GM18951 (cell line): ENCODE measurements around the gene CDH5.

ENCODE experiments used
- POLR2A ChIP-seq: IDR thresholded peaks from 4 replicates; pipeline ENCODE4 v1.6.1; 2011; ENCODE audit warnings: mild to moderate bottlenecking; ENCODE audit not compliant: insufficient read length, insufficient read depth; ENCODE audit errors: extremely low read depth
- in situ Hi-C: fragments of 300-500 bp; cut with MboI; formaldehyde crosslinking; loops from one replicate; pipeline ENCODE4 v1.12.0; 2022; ENCODE audit warnings: low sequenced_read_pairs, mixed read lengths, inconsistent platforms; ENCODE audit not compliant: unreplicated experiment

Gene CDH5

DNA sequence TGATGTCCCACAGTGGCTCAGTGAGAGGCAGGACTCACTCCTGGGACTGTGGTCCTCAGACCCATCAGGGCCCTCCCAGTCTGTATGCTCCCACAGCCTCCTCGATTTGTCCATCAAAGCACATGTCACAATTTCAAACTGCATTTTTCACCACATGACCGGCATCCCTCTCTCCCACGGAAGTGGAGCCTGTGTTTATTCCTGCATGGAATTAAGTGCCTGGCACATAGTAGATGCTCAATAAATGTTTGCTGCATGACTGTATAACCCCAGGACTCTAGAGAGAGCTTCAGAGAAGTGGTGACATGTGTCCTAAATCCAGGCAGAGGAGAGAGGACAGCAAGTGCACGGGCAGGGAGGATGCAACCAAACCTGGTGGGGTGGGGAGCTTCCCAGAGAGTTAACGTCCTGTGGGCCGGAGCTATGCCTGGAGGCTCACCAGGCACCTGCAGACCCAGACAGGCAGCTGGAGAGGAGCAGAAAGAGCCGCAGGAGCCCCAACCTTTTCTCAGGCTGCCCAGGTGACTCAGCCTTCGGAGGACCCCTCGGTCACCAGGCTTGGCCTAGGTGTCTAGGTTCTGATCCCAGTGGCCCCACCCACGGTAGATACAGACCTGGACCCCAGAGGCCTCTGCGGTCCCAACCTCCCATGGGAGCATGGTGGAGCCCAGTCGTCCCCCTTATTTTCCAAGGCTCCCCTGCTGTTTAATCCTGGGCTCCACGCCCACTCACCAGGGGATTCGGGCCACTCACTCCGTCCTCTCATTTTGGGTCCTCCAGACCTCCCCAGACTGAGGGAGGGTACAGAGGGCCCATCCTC lies 5.8 kb downstream of the CDH5 start:
- in situ Hi-C loops, result no loop called here
- no peak for TF ChIP-seq POLR2A

- in situ Hi-C loops, result no loop called here
Measured at GRCh38 chr16:66372898-66373155, 6.3 kb downstream of the CDH5 start.

DNA sequence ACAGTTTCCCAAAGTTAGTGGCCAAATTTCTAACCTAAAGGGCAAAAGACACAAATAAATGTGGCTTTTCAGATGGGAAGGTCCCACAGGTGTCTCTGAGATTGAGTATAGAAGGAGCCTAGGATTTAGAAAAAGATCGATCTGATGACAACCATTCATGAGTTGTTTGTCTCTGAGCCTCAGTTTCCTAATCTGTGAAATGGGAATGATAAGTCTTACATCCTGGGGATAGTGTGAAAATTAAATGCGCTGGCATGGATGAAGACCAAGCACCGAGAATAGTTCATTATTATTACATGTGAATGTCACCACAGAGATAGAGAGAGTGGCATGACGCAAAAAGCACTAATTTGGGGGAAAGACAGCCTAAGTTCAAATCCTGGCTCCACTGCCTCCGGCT lies 7.2 kb downstream of the CDH5 start:
- in situ Hi-C loops, result no loop called here
- TF ChIP-seq POLR2A, result no peak

More at GRCh38 chr16:66372898-66373155, 6.3 kb downstream of the CDH5 start:
- TF ChIP-seq POLR2A, result no peak

DNA sequence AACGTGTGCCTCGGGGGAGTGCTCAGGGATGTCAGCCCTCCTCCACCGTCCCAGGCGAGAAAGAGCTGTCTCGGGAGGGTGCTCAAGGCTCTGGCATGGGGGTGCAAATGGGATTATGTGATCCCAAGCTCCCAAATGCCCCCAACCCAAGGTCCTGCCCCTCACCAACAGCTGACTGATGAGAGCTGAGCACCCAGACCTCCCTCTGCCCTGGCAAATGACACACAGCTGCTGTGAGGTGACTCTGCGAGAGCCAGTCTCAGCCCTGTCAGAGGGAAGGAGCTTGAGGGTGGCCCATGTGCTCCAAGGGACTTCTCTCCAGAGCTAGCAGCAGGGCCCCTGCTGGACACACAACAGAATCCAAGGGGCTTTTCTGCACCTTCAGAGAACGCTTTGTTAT lies 7.7 kb downstream of the CDH5 start:
- in situ Hi-C loops, result no loop called here
- no peak for TF ChIP-seq POLR2A

DNA sequence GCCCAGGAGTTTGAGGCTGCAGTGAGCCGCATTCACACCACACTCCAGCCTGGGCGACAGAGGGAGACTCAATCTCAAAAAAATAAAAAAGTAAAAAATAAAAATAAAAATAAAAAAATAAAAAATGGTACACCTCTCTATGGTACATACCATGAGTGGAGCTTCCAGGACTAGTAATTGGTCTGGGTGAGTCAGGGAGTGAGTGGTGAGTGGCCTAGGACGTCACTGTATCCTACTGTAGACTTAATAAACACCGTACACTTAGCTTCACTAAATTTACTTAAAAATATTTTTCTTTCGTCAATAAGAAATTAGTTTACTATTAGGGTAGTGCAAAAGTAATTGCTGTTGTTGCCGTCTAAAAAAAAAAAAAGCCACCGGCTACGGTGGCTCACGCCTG lies 9.0 kb downstream of the CDH5 start:
- in situ Hi-C loops, result no loop called here
- TF ChIP-seq POLR2A, result no peak

DNA sequence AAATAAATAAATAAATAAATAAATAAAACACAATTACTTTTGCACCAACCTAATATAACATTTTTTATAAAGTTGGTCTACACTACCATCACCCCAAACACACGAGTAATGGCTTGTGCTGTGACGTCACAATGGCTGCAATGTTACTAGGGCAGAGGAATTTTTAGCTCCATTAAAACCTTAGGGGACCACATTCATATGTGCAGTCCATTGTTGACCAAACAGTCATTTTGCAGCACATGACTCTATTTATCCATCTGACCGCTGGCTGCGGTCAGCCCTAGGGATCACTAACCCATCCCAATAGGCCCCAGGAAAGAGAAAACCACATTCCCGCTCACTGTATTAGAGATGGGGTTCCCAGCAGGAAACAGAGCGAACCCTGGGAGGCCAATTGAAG lies 9.6 kb downstream of the CDH5 start:
- in situ Hi-C loops, result no loop called here
- no peak for TF ChIP-seq POLR2A

- TF ChIP-seq POLR2A, result no peak
- in situ Hi-C loops, result no loop called here
Measured at GRCh38 chr16:66376577-66377305, 10.2 kb downstream of the CDH5 start.

DNA sequence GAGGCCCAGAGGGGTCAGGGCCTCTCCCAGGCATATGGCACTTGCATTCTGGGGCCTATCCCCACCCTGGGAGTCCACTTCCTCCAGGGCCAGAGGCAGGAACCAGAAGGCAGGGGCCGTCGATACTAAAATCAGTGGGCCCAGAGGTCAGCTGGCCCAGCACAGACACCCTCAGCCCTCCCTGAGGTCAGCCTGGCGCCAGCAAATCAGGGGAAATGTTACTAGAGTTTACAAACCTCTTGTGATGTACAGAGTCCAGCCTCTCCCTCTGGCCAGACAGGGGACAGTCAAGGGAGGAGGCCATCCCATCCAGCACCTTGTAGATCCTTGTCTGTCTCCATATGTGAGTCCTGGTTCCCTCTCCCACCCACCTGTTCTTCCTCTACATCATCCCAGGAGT lies 10.8 kb downstream of the CDH5 start:
- in situ Hi-C loops, result no loop called here
- no peak for TF ChIP-seq POLR2A

DNA sequence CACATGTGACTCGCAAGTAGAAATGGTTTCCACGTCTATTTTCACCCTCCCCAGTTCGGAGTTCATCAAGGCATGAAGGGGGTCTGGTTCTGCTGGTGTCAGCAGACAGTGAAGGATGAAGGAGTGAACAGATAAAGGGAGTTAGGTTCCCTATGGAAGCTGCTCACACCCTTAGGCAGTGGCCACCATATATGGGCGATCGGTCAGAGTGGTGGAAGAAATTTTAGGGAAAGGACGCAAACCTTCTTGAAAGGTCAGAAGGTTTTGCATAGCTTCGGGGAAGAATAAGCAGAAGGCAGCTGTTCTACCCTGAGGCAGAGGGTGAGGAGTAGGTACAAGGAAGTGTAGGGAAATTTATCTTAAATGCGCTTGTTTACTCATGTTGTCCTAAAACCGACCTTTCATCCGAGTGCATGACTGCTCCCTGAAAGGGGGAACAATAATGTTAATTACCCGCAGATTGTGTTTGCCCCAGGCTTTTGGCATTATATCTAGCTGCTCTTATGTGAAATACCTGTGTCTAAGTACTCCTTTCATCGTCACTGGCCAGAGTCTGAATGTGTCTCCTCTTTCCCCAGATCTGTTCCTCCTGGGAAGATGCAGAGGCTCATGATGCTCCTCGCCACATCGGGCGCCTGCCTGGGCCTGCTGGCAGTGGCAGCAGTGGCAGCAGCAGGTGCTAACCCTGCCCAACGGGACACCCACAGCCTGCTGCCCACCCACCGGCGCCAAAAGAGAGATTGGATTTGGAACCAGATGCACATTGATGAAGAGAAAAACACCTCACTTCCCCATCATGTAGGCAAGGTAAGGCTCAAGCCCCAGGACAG lies 12.5 kb downstream of the CDH5 start:
- no peak for TF ChIP-seq POLR2A
- in situ Hi-C loops, result no loop called here

GRCh38 chr16:66379571-66379941 lies 13.1 kb downstream of the CDH5 start:
- in situ Hi-C loops, result no loop called here
- TF ChIP-seq POLR2A, result no peak

DNA sequence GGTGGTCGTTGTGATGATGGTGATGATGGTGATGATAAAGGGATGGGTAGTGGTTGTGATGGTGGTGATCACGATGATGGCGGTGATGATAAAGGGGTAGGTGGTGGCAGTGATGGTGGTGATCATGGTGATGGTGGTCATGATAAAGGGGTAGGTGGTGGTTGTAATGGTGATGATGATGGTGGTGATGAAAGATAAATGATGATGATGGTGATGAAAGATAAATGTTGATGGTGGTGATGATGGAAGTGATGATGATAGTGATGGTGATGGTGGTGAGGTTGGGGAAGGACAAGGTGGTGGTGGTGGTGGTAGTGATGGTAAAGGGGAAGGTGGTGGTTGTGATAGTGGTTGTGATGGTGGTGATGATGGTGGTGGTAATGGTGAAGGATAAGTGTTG lies 13.9 kb downstream of the CDH5 start:
- in situ Hi-C loops, result no loop called here
- TF ChIP-seq POLR2A, result no peak

GRCh38 chr16:66381585-66382170 lies 15.2 kb downstream of the CDH5 start:
- no peak for TF ChIP-seq POLR2A
- in situ Hi-C loops, result no loop called here
